ENCODE measurements around the gene ARHGAP29.

The ARHGAP29 gene

GRCh38 chr1:94260635-94261387 is 23.4 kb upstream of the ARHGAP29 start:
- no peak for DNase-seq

GRCh38 chr1:94259635-94260289 is 22.4 kb upstream of the ARHGAP29 start:
- no peak for DNase-seq

GRCh38 chr1:94258873-94259331 is 21.5 kb upstream of the ARHGAP29 start:
- no peak for DNase-seq

- no peak for DNase-seq
These were observed 20.1 kb upstream of the ARHGAP29 start for GRCh38 chr1:94257444-94257843.

- no peak for DNase-seq
These were observed 18.1 kb upstream of the ARHGAP29 start for GRCh38 chr1:94255476-94255875.

GRCh38 chr1:94254073-94254810 is 16.9 kb upstream of the ARHGAP29 start:
- DNase-seq, result no peak

GRCh38 chr1:94253456-94254017 is 16.2 kb upstream of the ARHGAP29 start:
- DNase-seq, result no peak

GRCh38 chr1:94250341-94250740 is 13.0 kb upstream of the ARHGAP29 start:
- no peak for DNase-seq

- DNase-seq, result no peak
These were observed 11.7 kb upstream of the ARHGAP29 start for GRCh38 chr1:94248956-94249688.

- DNase-seq, result no peak
These were observed 10.0 kb upstream of the ARHGAP29 start for GRCh38 chr1:94247138-94248094.

GRCh38 chr1:94246692-94247137 is 9.3 kb upstream of the ARHGAP29 start:
- DNase-seq, result no peak

GRCh38 chr1:94245747-94246438 is 8.5 kb upstream of the ARHGAP29 start:
- no peak for DNase-seq

GRCh38 chr1:94244816-94245215 is 7.4 kb upstream of the ARHGAP29 start:
- DNase-seq, result no peak

- DNase-seq, result no peak
These were observed 6.3 kb upstream of the ARHGAP29 start for GRCh38 chr1:94243665-94244064.

- DNase-seq, result no peak
These were observed 3.4 kb upstream of the ARHGAP29 start for GRCh38 chr1:94240822-94241221.

GRCh38 chr1:94239796-94240195 is 2.4 kb upstream of the ARHGAP29 start:
- DNase-seq, result no peak

- no peak for DNase-seq
These were observed 1.7 kb upstream of the ARHGAP29 start for GRCh38 chr1:94239051-94239450.

- no peak for DNase-seq
These were observed 624 bp downstream of the ARHGAP29 start for GRCh38 chr1:94236630-94237290.

- no peak for DNase-seq
These were observed 1.3 kb downstream of the ARHGAP29 start for GRCh38 chr1:94236013-94236491.
